PC-3 (cell line): ENCODE results near the gene CHRND. TPM values are rescaled to one million over a fixed set of nuclear protein-coding genes. Genes with fewer than 3 reads are reported as not detected.

Source experiments
- ATAC-seq: fragments of 200-7000 bp; cut with Tn5 transposase; 2 replicates; pipeline ENCODE4 v1.9.1; 2020; ENCODE audit warnings: mild to moderate bottlenecking, moderate library complexity
- BruUV-seq: library from RNA; stranded (reverse); fragments of 400-500 nt; replicated peaks from 2 replicates; lab custom pipeline; 2021; lab: Mats Ljungman, UMichigan
- CTCF ChIA-PET: fragments of 300-600 bp; sonication (Branson Sonifier 250); formaldehyde crosslinking; loops from one replicate; lab custom pipeline; 2022; ENCODE audit warnings: antibody characterized with exemption; lab: Charles Lee
- POLR2A ChIA-PET: fragments of 300-600 bp; sonication (Branson Sonifier 250); formaldehyde crosslinking; loops from one replicate; lab custom pipeline; 2022; ENCODE audit warnings: antibody characterized with exemption; ENCODE audit not compliant: unreplicated experiment; lab: Charles Lee
- DNase-seq: peaks from one replicate; pipeline ENCODE4 v3.0.0-alpha.2; 2015
- H2AFZ ChIP-seq: fragments of 300-600 bp; sonication (generic); 2 replicates; pipeline ENCODE4 v1.6.0; 2016; ENCODE audit warnings: antibody characterized with exemption, low read length
- H3F3A ChIP-seq: fragments of 300-600 bp; sonication (generic); one replicate; pipeline ENCODE4 v1.6.0; 2017; ENCODE audit warnings: antibody characterized with exemption, low read length, control low read depth, mild to moderate bottlenecking; ENCODE audit not compliant: unreplicated experiment
- H3K27ac ChIP-seq: fragments of 300-600 bp; sonication (generic); 2 replicates; pipeline ENCODE4 v1.5.1; 2016; ENCODE audit warnings: mild to moderate bottlenecking, low read length
- H3K27me3 ChIP-seq: fragments of 300-600 bp; sonication (generic); 2 replicates; pipeline ENCODE4 v1.6.1; 2016; ENCODE audit warnings: low read length, mixed read lengths
- H3K36me3 ChIP-seq: fragments of 300-600 bp; sonication (generic); 2 replicates; pipeline ENCODE4 v1.6.1; 2016; ENCODE audit warnings: low read depth, mixed run types, low read length, mixed read lengths
- H3K4me1 ChIP-seq: fragments of 300-600 bp; sonication (generic); 2 replicates; pipeline ENCODE4 v1.5.1; 2016; ENCODE audit warnings: low read length; ENCODE audit not compliant: insufficient read depth
- H3K4me2 ChIP-seq: fragments of 300-600 bp; sonication (generic); 2 replicates; pipeline ENCODE4 v1.6.0; 2016; ENCODE audit warnings: low read length
- H3K4me3 ChIP-seq: fragments of 300-600 bp; sonication (generic); 2 replicates; pipeline ENCODE4 v1.5.1; 2016; ENCODE audit warnings: mild to moderate bottlenecking, low read length, mixed read lengths
- H3K79me2 ChIP-seq: fragments of 300-600 bp; sonication (generic); 2 replicates; pipeline ENCODE4 v1.6.1; 2017; ENCODE audit warnings: low read length, mixed read lengths
- H3K9ac ChIP-seq: fragments of 300-600 bp; sonication (generic); 2 replicates; pipeline ENCODE4 v1.6.0; 2016; ENCODE audit warnings: mild to moderate bottlenecking, low read length
- H3K9me2 ChIP-seq: fragments of 300-600 bp; sonication (generic); replicated peaks from 2 replicates; pipeline ENCODE4 v1.6.1; 2016; ENCODE audit warnings: mixed run types, low read length, mixed read lengths
- H3K9me3 ChIP-seq: fragments of 300-600 bp; sonication (generic); 2 replicates; pipeline ENCODE4 v1.6.1; 2016; ENCODE audit warnings: low read length, mixed read lengths
- H4K20me1 ChIP-seq: fragments of 300-600 bp; sonication (generic); 2 replicates; pipeline ENCODE4 v1.6.1; 2016; ENCODE audit warnings: low read length, mixed read lengths
- EZH2 ChIP-seq: fragments of 300-600 bp; sonication (generic); IDR thresholded peaks from one replicate; pipeline ENCODE4 v1.6.1; 2017; ENCODE audit warnings: antibody characterized with exemption, mild to moderate bottlenecking, low read length; ENCODE audit not compliant: unreplicated experiment
- EZH2phosphoT487 ChIP-seq: fragments of 300-600 bp; sonication (generic); IDR thresholded peaks from 2 replicates; pipeline ENCODE4 v1.6.1; 2018; ENCODE audit warnings: mild to moderate bottlenecking, antibody characterized with exemption, low read length, borderline replicate concordance
- intact Hi-C: fragments of 100-400 bp; cut with micrococcal nuclease; formaldehyde crosslinking; loops from 2 replicates; pipeline ENCODE4 v1.9.0; 2023
- total RNA-seq: library from RNA; depleted of rRNA; stranded (reverse); fragments of >200 nt; gene quantifications from 2 replicates; pipeline ENCODE4 v1.2.3, GENCODE V29; 2014
- TF ChIP-seq, protein P1 (sequence below): fragments of 300-600 bp; sonication (generic); conservative IDR thresholded peaks from 2 replicates; pipeline ENCODE4 v1.5.1; 2017; ENCODE audit warnings: antibody characterized with exemption, low read depth, mild to moderate bottlenecking, low read length

The CHRND gene
- total RNA-seq, 1 experiment from 2014 or later: not detected

DNA sequence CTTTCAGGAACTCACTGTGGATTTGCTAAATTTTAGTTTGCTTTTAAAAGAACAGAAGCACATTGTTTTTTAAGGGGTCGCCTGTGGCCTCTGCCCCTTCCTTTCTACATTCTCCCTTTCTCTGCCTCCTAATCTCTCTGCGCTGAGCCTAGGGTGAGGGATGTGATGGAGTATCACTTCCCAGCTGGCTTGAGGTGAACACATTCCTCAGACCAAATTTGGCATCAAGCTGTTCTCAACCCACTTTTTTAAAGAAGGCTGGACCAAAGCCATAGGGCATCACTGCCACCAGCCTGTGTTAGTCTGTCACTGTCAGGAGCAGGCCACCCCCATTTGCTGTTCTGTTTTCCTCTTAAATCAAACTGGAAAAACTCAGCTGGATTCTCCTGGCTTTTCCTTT is 51.9 kb downstream of the CHRND start:
- Histone ChIP-seq H4K20me1 (no peaks in the 10 kb centered on the region), H2AFZ (no peak overlapping the region), H3K9me2 (no peaks in the 10 kb centered on the region), H3K27ac (no peak overlapping the region), H3K36me3 (peaks cover 6% of the 10 kb centered on the region), H3F3A (no peaks in the 10 kb centered on the region), H3K4me3 (no peak overlapping the region), H3K4me2 (no peak overlapping the region), H3K9me3 (no peaks in the 10 kb centered on the region), H3K79me2 (no peaks in the 10 kb centered on the region), H3K4me1 (peaks cover 8% of the 10 kb centered on the region; the same call in 1 of the 2 replicates), H3K9ac (no peak overlapping the region), H3K27me3 (no peaks in the 10 kb centered on the region)
- no peak for DNase-seq
- no TSS peak for BruUV-seq
- POLR2A ChIA-PET: no interaction called here
- ATAC-seq: no peak
- TF ChIP-seq, protein P1, sequence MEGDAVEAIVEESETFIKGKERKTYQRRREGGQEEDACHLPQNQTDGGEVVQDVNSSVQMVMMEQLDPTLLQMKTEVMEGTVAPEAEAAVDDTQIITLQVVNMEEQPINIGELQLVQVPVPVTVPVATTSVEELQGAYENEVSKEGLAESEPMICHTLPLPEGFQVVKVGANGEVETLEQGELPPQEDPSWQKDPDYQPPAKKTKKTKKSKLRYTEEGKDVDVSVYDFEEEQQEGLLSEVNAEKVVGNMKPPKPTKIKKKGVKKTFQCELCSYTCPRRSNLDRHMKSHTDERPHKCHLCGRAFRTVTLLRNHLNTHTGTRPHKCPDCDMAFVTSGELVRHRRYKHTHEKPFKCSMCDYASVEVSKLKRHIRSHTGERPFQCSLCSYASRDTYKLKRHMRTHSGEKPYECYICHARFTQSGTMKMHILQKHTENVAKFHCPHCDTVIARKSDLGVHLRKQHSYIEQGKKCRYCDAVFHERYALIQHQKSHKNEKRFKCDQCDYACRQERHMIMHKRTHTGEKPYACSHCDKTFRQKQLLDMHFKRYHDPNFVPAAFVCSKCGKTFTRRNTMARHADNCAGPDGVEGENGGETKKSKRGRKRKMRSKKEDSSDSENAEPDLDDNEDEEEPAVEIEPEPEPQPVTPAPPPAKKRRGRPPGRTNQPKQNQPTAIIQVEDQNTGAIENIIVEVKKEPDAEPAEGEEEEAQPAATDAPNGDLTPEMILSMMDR: no peak
- TF ChIP-seq EZH2: no peak
- TF ChIP-seq EZH2phosphoT487: no peak
- CTCF ChIA-PET: no interaction called here
- intact Hi-C loops: no loop called here

- Histone ChIP-seq H3K4me1 (peaks cover 8% of the 10 kb centered on the region; the same call in 1 of the 2 replicates), H3K9me2 (no peaks in the 10 kb centered on the region), H3K4me2 (no peak overlapping the region), H3K4me3 (no peak overlapping the region), H4K20me1 (no peaks in the 10 kb centered on the region), H3K36me3 (peaks cover 3% of the 10 kb centered on the region; the same call in 1 of the 2 replicates), H3K27me3 (no peaks in the 10 kb centered on the region), H3K27ac (no peak overlapping the region), H3K9me3 (no peaks in the 10 kb centered on the region), H3K79me2 (no peaks in the 10 kb centered on the region), H2AFZ (no peak overlapping the region), H3F3A (no peaks in the 10 kb centered on the region), H3K9ac (no peak overlapping the region)
- BruUV-seq: no TSS peak
- CTCF ChIA-PET: no interaction called here
- no peak for DNase-seq
- no peak for ATAC-seq
- POLR2A ChIA-PET: no interaction called here
- TF ChIP-seq EZH2phosphoT487 (no peak), EZH2 (no peak)
- TF ChIP-seq, protein P1: no peak
- intact Hi-C loops: no loop called here
These were observed 52.7 kb downstream of the CHRND start for GRCh38 chr2:232578626-232579025.

DNA sequence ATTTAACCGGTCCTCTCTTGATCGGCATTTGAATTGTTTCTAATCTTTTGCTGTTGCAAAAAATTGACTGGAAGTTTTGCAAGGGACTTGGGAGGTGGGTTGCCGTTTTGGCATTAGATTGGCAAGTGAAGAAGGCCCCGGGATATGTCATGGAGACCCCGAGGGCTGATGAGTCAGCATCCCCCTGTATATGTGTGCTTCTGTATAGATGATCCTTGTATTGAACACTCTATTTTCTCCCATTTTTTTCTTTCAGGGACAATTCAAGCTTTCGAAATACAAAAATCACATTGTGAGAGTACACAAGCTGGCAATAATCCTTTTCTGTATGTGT is 54.7 kb downstream of the CHRND start:
- DNase-seq: no peak
- Histone ChIP-seq H4K20me1 (no peaks in the 10 kb centered on the region), H3K27ac (no peak overlapping the region), H3K9me2 (no peaks in the 10 kb centered on the region), H3K4me2 (no peak overlapping the region), H3K4me1 (no peaks in the 10 kb centered on the region), H3K9ac (no peak overlapping the region), H3K4me3 (no peak overlapping the region), H3K9me3 (no peaks in the 10 kb centered on the region), H3K36me3 (no peaks in the 10 kb centered on the region), H3K27me3 (no peaks in the 10 kb centered on the region), H2AFZ (no peak overlapping the region), H3F3A (no peaks in the 10 kb centered on the region), H3K79me2 (no peaks in the 10 kb centered on the region)
- ChIA-PET CTCF (no interaction called here), POLR2A (no interaction called here)
- intact Hi-C loops: no loop called here
- no peak for TF ChIP-seq EZH2phosphoT487
- TF ChIP-seq EZH2: no peak
- TF ChIP-seq, protein P1: no peak
- ATAC-seq: no peak
- BruUV-seq: no TSS peak
